Colonic mucosa (tissue), 4 donors: Measurements from ENCODE around the gene SLCO4A1. TPM values are rescaled to one million over a fixed set of nuclear protein-coding genes. Genes with fewer than 3 reads are reported as not detected.

Experiments used
- DNase-seq: peaks from one replicate; pipeline ENCODE4 v3.0.0-alpha.2; 2020
- H3K27ac ChIP-seq: fragments of 200-600 bp; one replicate; pipeline ENCODE4 v1.8.0; 2021
- H3K27me3 ChIP-seq: fragments of 200-600 bp; one replicate; pipeline ENCODE4 v1.8.0; 2021
- H3K36me3 ChIP-seq: fragments of 200-600 bp; one replicate; pipeline ENCODE4 v1.8.0; 2021
- H3K4me1 ChIP-seq: fragments of 200-600 bp; one replicate; pipeline ENCODE4 v1.8.0; 2021; ENCODE audit warnings: mild to moderate bottlenecking
- H3K4me3 ChIP-seq: fragments of 200-600 bp; one replicate; pipeline ENCODE4 v1.8.0; 2021
- H3K9ac ChIP-seq, 2 donors: one replicate each; pipeline ENCODE4 v1.7.0; 2013; ENCODE audit warnings: control low read depth in 2 of 2, low read depth in 2 of 2, low read length in 2 of 2
- H3K9me3 ChIP-seq: fragments of 200-600 bp; one replicate; pipeline ENCODE4 v1.8.0; 2021
- CTCF ChIP-seq: fragments of 200-600 bp; IDR thresholded peaks from one replicate; pipeline ENCODE4 v1.8.0; 2022; ENCODE audit warnings: antibody characterized with exemption, mild to moderate bottlenecking
- intact Hi-C: fragments of 100-400 bp; cut with DNase I; formaldehyde crosslinking; loops from one replicate; pipeline ENCODE4 v1.14.1; 2022
- total RNA-seq, 2 donors: library from RNA; stranded (reverse); fragmentation: NEBNext Ultra II Directional in 1 of 2; extraction: Animal tissue kit (Norgen Biotek cat#: 25700) in 1 of 2; gene quantifications; one replicate each; pipeline ENCODE4 v1.2.1, GENCODE V29; 2021
- donor health status: healthy.
- donor health status: DM: no; HTN: no; CAD: no.
- donor health status: DM: no; HTN: no; CAD: no.

Gene SLCO4A1
- total RNA-seq, 2 donors from 2014 or later, result 39.7 to 42.9 TPM

- TF ChIP-seq CTCF, result no peak
- no peaks in the 10 kb centered on the region for H3K9me3 ChIP-seq
- no peak overlapping the region for H3K27ac ChIP-seq
- no peaks in the 10 kb centered on the region for H3K4me1 ChIP-seq
- DNase-seq, result no peak
- intact Hi-C loops, result loop anchor here (10.0 kb wide), 1 partner anchor 197 kb away; no protein-coding TSS in a partner anchor
- no peaks in the 10 kb centered on the region for H3K36me3 ChIP-seq
- H3K4me3 ChIP-seq, result no peak overlapping the region
- H3K9ac ChIP-seq, result no peak overlapping the region
- H3K27me3 ChIP-seq, result no peaks in the 10 kb centered on the region
These were observed 30.5 kb upstream of the SLCO4A1 start for GRCh38 chr20:62611819-62612218.

- Histone ChIP-seq H3K27me3 (no peaks in the 10 kb centered on the region), H3K9ac (no peak overlapping the region), H3K9me3 (no peaks in the 10 kb centered on the region), H3K4me3 (no peak overlapping the region), H3K27ac (no peak overlapping the region), H3K4me1 (no peaks in the 10 kb centered on the region), H3K36me3 (no peaks in the 10 kb centered on the region)
- intact Hi-C loops, result loop anchor here (10.0 kb wide), 1 partner anchor 200 kb away; no protein-coding TSS in a partner anchor
- no peak for TF ChIP-seq CTCF
- DNase-seq, result no peak
These were observed 28.0 kb upstream of the SLCO4A1 start for GRCh38 chr20:62614085-62614960.

GRCh38 chr20:62614961-62615680 is 27.2 kb upstream of the SLCO4A1 start:
- Histone ChIP-seq H3K9me3 (no peaks in the 10 kb centered on the region), H3K27ac (no peak overlapping the region), H3K27me3 (no peaks in the 10 kb centered on the region), H3K4me1 (no peaks in the 10 kb centered on the region), H3K4me3 (no peak overlapping the region), H3K9ac (no peak overlapping the region), H3K36me3 (no peaks in the 10 kb centered on the region)
- DNase-seq, result no peak
- no peak for TF ChIP-seq CTCF
- intact Hi-C loops, result loop anchor here (5.0 to 10.0 kb wide), 2 partner anchors 98 to 200 kb away; no protein-coding TSS in a partner anchor

- no peak for TF ChIP-seq CTCF
- DNase-seq, result no peak
- intact Hi-C loops, result loop anchor here (5.0 to 10.0 kb wide), 2 partner anchors 98 to 201 kb away; no protein-coding TSS in a partner anchor
These were observed 26.5 kb upstream of the SLCO4A1 start for GRCh38 chr20:62615750-62616251.

More at GRCh38 chr20:62615750-62616251, 26.5 kb upstream of the SLCO4A1 start:
- Histone ChIP-seq H3K27me3 (no peaks in the 10 kb centered on the region), H3K9ac (no peak overlapping the region), H3K4me1 (no peaks in the 10 kb centered on the region), H3K9me3 (no peaks in the 10 kb centered on the region), H3K36me3 (no peaks in the 10 kb centered on the region), H3K27ac (no peak overlapping the region), H3K4me3 (no peak overlapping the region)
